ENCODE measurements around the gene ALAS1.
A peak's percentile ranks its signal among the peaks of the same experiment; 100 is the strongest.

Gene ALAS1

GRCh38 chr3:52234516-52235447 lies 36.8 kb downstream of the ALAS1 start:
- no peaks in the 10 kb centered on the region for H3K9me3 ChIP-seq
- no peak for TF ChIP-seq CTCF (IDR thresholded peaks at IDR 0.05)
- peaks cover 0 to 50% (median 36%) of the 10 kb centered on the region in 4 donors for H3K4me1 ChIP-seq

GRCh38 chr3:52236424-52236886 lies 38.5 kb downstream of the ALAS1 start:
- DNase-seq = peak in 1 of 2 donors; percentile 65
- intact Hi-C loops (cut with DNase I; ENCODE audit: low total_unique reads) = no loop called here
- TF ChIP-seq CTCF (IDR thresholded peaks at IDR 0.05) = no peak
- no peaks in the 10 kb centered on the region for H3K27me3 ChIP-seq
- no peak overlapping the region for H3K4me3 ChIP-seq
- H3K27ac ChIP-seq = peak overlapping the region; percentile 80 to 94
- H3K9me3 ChIP-seq = no peaks in the 10 kb centered on the region
- H3K4me1 ChIP-seq = peaks cover 0 to 59% (median 40%) of the 10 kb centered on the region in 4 donors
- H3K36me3 ChIP-seq = peaks cover 0 to 36% (median 19%) of the 10 kb centered on the region in 3 donors

More at GRCh38 chr3:52234516-52235447, 36.8 kb downstream of the ALAS1 start:
- Histone ChIP-seq H3K27me3 (no peaks in the 10 kb centered on the region), H3K4me3 (no peak overlapping the region), H3K36me3 (peaks cover 16 to 53% (median 36%) of the 10 kb centered on the region in 3 donors), H3K27ac (peak overlapping the region; percentile 17 to 27)
- peak in 1 of 2 donors; percentile 57 for DNase-seq
- intact Hi-C loops (cut with DNase I; ENCODE audit: low total_unique reads) = loop anchor here (5.0 kb wide), 1 partner anchor 108 kb away; no protein-coding TSS in a partner anchor

- Histone ChIP-seq H3K27me3 (no peaks in the 10 kb centered on the region), H3K4me3 (peak overlapping the region; percentile 82 to 94), H3K27ac (peak overlapping the region; percentile 80 to 94), H3K4me1 (peaks cover 0 to 58% (median 38%) of the 10 kb centered on the region in 4 donors), H3K36me3 (peaks cover 0 to 30% (median 12%) of the 10 kb centered on the region in 3 donors), H3K9me3 (no peaks in the 10 kb centered on the region)
- DNase-seq = peak in 1 of 2 donors; percentile 64
- intact Hi-C loops (cut with DNase I; ENCODE audit: low total_unique reads) = no loop called here
- TF ChIP-seq CTCF (IDR thresholded peaks at IDR 0.05) = no peak
These were observed 39.2 kb downstream of the ALAS1 start for GRCh38 chr3:52237006-52237656.

GRCh38 chr3:52237657-52238172 lies 39.8 kb downstream of the ALAS1 start:
- Histone ChIP-seq H3K27me3 (no peaks in the 10 kb centered on the region), H3K27ac (peak overlapping the region; percentile 80 to 94), H3K4me1 (peaks cover 0 to 52% (median 38%) of the 10 kb centered on the region in 4 donors), H3K36me3 (peaks cover 0 to 24% (median 6%) of the 10 kb centered on the region in 3 donors), H3K4me3 (peak overlapping the region; percentile 82 to 94), H3K9me3 (no peaks in the 10 kb centered on the region)
- no peak for TF ChIP-seq CTCF (IDR thresholded peaks at IDR 0.05)
- DNase-seq = peak; percentile 90 to 92
- intact Hi-C loops (cut with DNase I; ENCODE audit: low total_unique reads) = loop anchor here (2.0 kb wide), 1 partner anchor 41 kb away; the partner anchor contains the start of gene WDR82

GRCh38 chr3:52238193-52238760 lies 40.3 kb downstream of the ALAS1 start:
- Histone ChIP-seq H3K27ac (peak overlapping the region; percentile 80 to 94), H3K27me3 (no peaks in the 10 kb centered on the region), H3K36me3 (peaks cover 0 to 18% (median 5%) of the 10 kb centered on the region in 3 donors), H3K4me1 (peaks cover 0 to 52% (median 38%) of the 10 kb centered on the region in 4 donors), H3K4me3 (peak overlapping the region; percentile 82 to 94), H3K9me3 (no peaks in the 10 kb centered on the region)
- intact Hi-C loops (cut with DNase I; ENCODE audit: low total_unique reads) = loop anchor here (2.0 kb wide), 1 partner anchor 41 kb away; the partner anchor contains the start of gene WDR82
- no peak for TF ChIP-seq CTCF (IDR thresholded peaks at IDR 0.05)
- DNase-seq = peak in 1 of 2 donors; percentile 67

Data from tibial artery (tissue), 4 donors.